ENCODE measurements around the gene ATRNL1. TPM values are rescaled to one million over a fixed set of nuclear protein-coding genes. Genes with fewer than 3 reads are reported as not detected.

Gene ATRNL1
- total RNA-seq, 1 donor from 2014 or later, result 66.0 TPM

- TF ChIP-seq CTCF (IDR thresholded peaks at IDR 0.05), result no peak
- H3K4me1 Mint-ChIP-seq (ENCODE audit: low read depth), result peaks cover 13% of the 10 kb centered on the region
- no peak for DNase-seq (ENCODE audit: low spot score)
- no peaks in the 10 kb centered on the region for H3K36me3 Mint-ChIP-seq (ENCODE audit: low read depth)
- peaks cover 4% of the 10 kb centered on the region for H3K9me3 Mint-ChIP-seq (ENCODE audit: low read depth)
- no peaks in the 10 kb centered on the region for H3K27me3 Mint-ChIP-seq (ENCODE audit: low read depth)
- H3K4me3 Mint-ChIP-seq (ENCODE audit: unreplicated experiment), result no peak overlapping the region
- no peak overlapping the region for H3K27ac Mint-ChIP-seq (ENCODE audit: unreplicated experiment)
These were observed 761.7 kb downstream of the ATRNL1 start for GRCh38 chr10:115854740-115855435.

GRCh38 chr10:115856580-115856979 lies 763.4 kb downstream of the ATRNL1 start:
- Mint-ChIP-seq H3K9me3 (ENCODE audit: low read depth) (peaks cover 4% of the 10 kb centered on the region), H3K27me3 (ENCODE audit: low read depth) (no peaks in the 10 kb centered on the region), H3K36me3 (ENCODE audit: low read depth) (peaks cover 4% of the 10 kb centered on the region), H3K4me3 (ENCODE audit: unreplicated experiment) (no peak overlapping the region), H3K27ac (ENCODE audit: unreplicated experiment) (no peak overlapping the region), H3K4me1 (ENCODE audit: low read depth) (peaks cover 13% of the 10 kb centered on the region)
- no peak for TF ChIP-seq CTCF (IDR thresholded peaks at IDR 0.05)
- DNase-seq (ENCODE audit: low spot score), result no peak

- no peak for DNase-seq (ENCODE audit: low spot score)
- Mint-ChIP-seq H3K36me3 (ENCODE audit: low read depth) (peaks cover 4% of the 10 kb centered on the region), H3K4me1 (ENCODE audit: low read depth) (peaks cover 15% of the 10 kb centered on the region), H3K27me3 (ENCODE audit: low read depth) (no peaks in the 10 kb centered on the region), H3K4me3 (ENCODE audit: unreplicated experiment) (no peak overlapping the region), H3K9me3 (ENCODE audit: low read depth) (peaks cover 4% of the 10 kb centered on the region), H3K27ac (ENCODE audit: unreplicated experiment) (no peak overlapping the region)
- no peak for TF ChIP-seq CTCF (IDR thresholded peaks at IDR 0.05)
These were observed 764.7 kb downstream of the ATRNL1 start for GRCh38 chr10:115857856-115858255.

GRCh38 chr10:115860182-115861107 lies 767.3 kb downstream of the ATRNL1 start:
- peaks cover 4% of the 10 kb centered on the region for H3K9me3 Mint-ChIP-seq (ENCODE audit: low read depth)
- H3K27me3 Mint-ChIP-seq (ENCODE audit: low read depth), result no peaks in the 10 kb centered on the region
- no peak overlapping the region for H3K27ac Mint-ChIP-seq (ENCODE audit: unreplicated experiment)
- peaks cover 4% of the 10 kb centered on the region for H3K36me3 Mint-ChIP-seq (ENCODE audit: low read depth)
- H3K4me1 Mint-ChIP-seq (ENCODE audit: low read depth), result peaks cover 3% of the 10 kb centered on the region
- no peak for TF ChIP-seq CTCF (IDR thresholded peaks at IDR 0.05)
- no peak overlapping the region for H3K4me3 Mint-ChIP-seq (ENCODE audit: unreplicated experiment)
- DNase-seq (ENCODE audit: low spot score), result no peak

GRCh38 chr10:115861455-115861854 lies 768.3 kb downstream of the ATRNL1 start:
- peaks cover 4% of the 10 kb centered on the region for H3K36me3 Mint-ChIP-seq (ENCODE audit: low read depth)
- H3K4me3 Mint-ChIP-seq (ENCODE audit: unreplicated experiment), result no peak overlapping the region
- peaks cover 3% of the 10 kb centered on the region for H3K4me1 Mint-ChIP-seq (ENCODE audit: low read depth)
- DNase-seq (ENCODE audit: low spot score), result no peak
- peaks cover 4% of the 10 kb centered on the region for H3K9me3 Mint-ChIP-seq (ENCODE audit: low read depth)
- H3K27ac Mint-ChIP-seq (ENCODE audit: unreplicated experiment), result no peak overlapping the region
- no peaks in the 10 kb centered on the region for H3K27me3 Mint-ChIP-seq (ENCODE audit: low read depth)
- TF ChIP-seq CTCF (IDR thresholded peaks at IDR 0.05), result no peak
